ENCODE data around the gene BTBD3.

GRCh38 chr20:11972478-11972877 is 54.8 kb downstream of the BTBD3 start:
- TF ChIP-seq CTCF (IDR thresholded peaks at IDR 0.05): no peak
- TF ChIP-seq POLR2A (IDR thresholded peaks at IDR 0.05): no peak
